Keratinocyte (primary cell): Measurements from ENCODE around the gene CSGALNACT2. TPM values are rescaled to one million over a fixed set of nuclear protein-coding genes. Genes with fewer than 3 reads are reported as not detected.

Source experiments
- DNase-seq: peaks from one replicate; pipeline ENCODE4 v3.0.0-alpha.2; 2011; ENCODE audit warnings: low read depth, missing footprints, low spot score
- FAIRE-seq: peaks from 2 replicates; lab custom pipeline; 2011; peaks lifted over from hg19 to GRCh38; lab: Jason Lieb, UNC
- H2AFZ ChIP-seq: 2 replicates; pipeline ENCODE4 v1.6.0; 2012; ENCODE audit warnings: low read length, control low read depth, inconsistent platforms; ENCODE audit not compliant: control insufficient read depth
- H3K27ac ChIP-seq: 2 replicates; pipeline ENCODE4 v1.5.1; 2011; ENCODE audit warnings: low read length; ENCODE audit not compliant: control insufficient read depth, insufficient read depth
- H3K27me3 ChIP-seq: 3 replicates; pipeline ENCODE4 v1.6.0; 2011; ENCODE audit warnings: low read length; ENCODE audit not compliant: control insufficient read depth, insufficient read depth; ENCODE audit errors: extremely low read depth
- H3K36me3 ChIP-seq, 2 experiments: 2 replicates in 1 of 2; 3 replicates in 1 of 2; pipeline ENCODE4 v1.5.1; 2011; ENCODE audit warnings: low read length in 2 of 2, mild to moderate bottlenecking in 1 of 2; ENCODE audit not compliant: control insufficient read depth in 2 of 2, insufficient read depth in 2 of 2; ENCODE audit errors: extremely low read depth in 1 of 2
- H3K4me1 ChIP-seq: 3 replicates; pipeline ENCODE4 v1.5.1; 2011; ENCODE audit warnings: low read length; ENCODE audit not compliant: control insufficient read depth, insufficient read depth; ENCODE audit errors: extremely low read depth
- H3K4me2 ChIP-seq: 3 replicates; pipeline ENCODE4 v1.6.0; 2011; ENCODE audit warnings: low read depth, low read length; ENCODE audit not compliant: control insufficient read depth, insufficient read depth; ENCODE audit errors: extremely low read depth
- H3K4me3 ChIP-seq, 3 experiments: fragments of 200-600 bp in 1 of 3; sonication (generic) in 1 of 3; 2 replicates in 2 of 3; 3 replicates in 1 of 3; pipeline ENCODE4 v1.5.1; 2011 to 2016; ENCODE audit warnings: low read length in 3 of 3, mild to moderate bottlenecking in 3 of 3, control low read depth in 2 of 3, inconsistent platforms in 1 of 3, low read depth in 1 of 3, mixed read lengths in 1 of 3, mixed run types in 1 of 3, moderate library complexity in 1 of 3; ENCODE audit not compliant: control insufficient read depth in 2 of 3, insufficient read depth in 2 of 3; ENCODE audit errors: extremely low read depth in 1 of 3
- H3K79me2 ChIP-seq: 2 replicates; pipeline ENCODE4 v1.6.0; 2012; ENCODE audit warnings: low read length; ENCODE audit not compliant: control insufficient read depth, insufficient read depth
- H3K9ac ChIP-seq: 3 replicates; pipeline ENCODE4 v1.6.0; 2011; ENCODE audit warnings: low read length; ENCODE audit not compliant: control insufficient read depth, insufficient read depth; ENCODE audit errors: extremely low read depth
- H3K9me1 ChIP-seq: 3 replicates; pipeline ENCODE4 v1.6.0; 2011; ENCODE audit warnings: low read length; ENCODE audit not compliant: control insufficient read depth, insufficient read depth; ENCODE audit errors: extremely low read depth
- H3K9me3 ChIP-seq: 2 replicates; pipeline ENCODE4 v1.5.1; 2012; ENCODE audit warnings: low read depth, low read length; ENCODE audit not compliant: control insufficient read depth
- H4K20me1 ChIP-seq: 3 replicates; pipeline ENCODE4 v1.6.0; 2011; ENCODE audit warnings: low read length; ENCODE audit not compliant: control insufficient read depth, insufficient read depth; ENCODE audit errors: extremely low read depth
- EZH2 ChIP-seq: IDR thresholded peaks from one replicate; pipeline ENCODE4 v1.6.1; 2012; ENCODE audit warnings: inconsistent platforms, mild to moderate bottlenecking, low read length, moderate library complexity
- dilution Hi-C: fragments of 300-500 bp; cut with MboI; formaldehyde crosslinking; loops from one replicate; pipeline ENCODE4 v1.7.0; 2020; ENCODE audit warnings: low sequenced_read_pairs; ENCODE audit not compliant: extremely low pct_ligation_motif_present
- polyA plus RNA-seq, 5 experiments: library from polyadenylated mRNA; depleted of rRNA in 3 of 5; stranded (reverse) in 3 of 5; stranded (forward) in 1 of 5; unstranded in 1 of 5; fragments of >200 nt; gene quantifications; 1 replicate in 1 of 5; 2 replicates in 3 of 5; 3 replicates in 1 of 5; pipeline versions ENCODE4 v1.2.1 to v1.2.3, GENCODE V29; 2011 to 2012; ENCODE audit warnings: missing spikeins in 2 of 5, low read depth in 1 of 5, low replicate concordance in 1 of 5
- TF ChIP-seq, protein P1 (sequence below), 3 experiments: IDR thresholded peaks in 1 of 3; conservative IDR thresholded peaks in 1 of 3; optimal IDR thresholded peaks in 1 of 3; 2 replicates in 2 of 3; 3 replicates in 1 of 3; pipeline versions ENCODE3 to v1.5.1; 2011; ENCODE audit warnings: low read length in 3 of 3, mild to moderate bottlenecking in 3 of 3, moderate library complexity in 2 of 3, control low read depth in 1 of 3, inconsistent platforms in 1 of 3; ENCODE audit not compliant: insufficient read depth in 2 of 3; ENCODE audit errors: extremely low read depth in 1 of 3

The CSGALNACT2 gene
- polyA plus RNA-seq, 1 donor (not counting 4 experiments of a cell fraction or from before 2014, with no cell fraction given): 19.7 TPM

DNA sequence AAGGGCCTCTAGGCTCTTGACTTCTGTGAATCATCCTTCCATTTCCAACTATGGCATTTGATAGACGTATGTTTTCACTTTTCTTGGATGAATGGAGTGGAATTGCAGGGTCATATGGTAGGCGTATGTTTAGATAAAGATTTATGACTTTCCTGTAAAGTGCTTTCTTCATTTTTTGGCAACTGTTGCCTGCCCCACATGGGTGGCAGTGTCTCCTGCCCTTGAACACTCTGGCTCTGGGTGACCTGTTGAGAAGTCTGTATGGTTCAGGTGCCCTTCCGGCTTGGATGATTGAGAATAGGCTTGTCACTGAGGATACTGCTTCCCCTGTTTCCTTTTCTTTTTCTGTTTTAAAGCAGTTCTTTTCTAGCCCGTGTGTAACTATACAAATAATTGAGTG lies 38.3 kb upstream of the CSGALNACT2 start:
- DNase-seq: no peak
- TF ChIP-seq, protein P1, sequence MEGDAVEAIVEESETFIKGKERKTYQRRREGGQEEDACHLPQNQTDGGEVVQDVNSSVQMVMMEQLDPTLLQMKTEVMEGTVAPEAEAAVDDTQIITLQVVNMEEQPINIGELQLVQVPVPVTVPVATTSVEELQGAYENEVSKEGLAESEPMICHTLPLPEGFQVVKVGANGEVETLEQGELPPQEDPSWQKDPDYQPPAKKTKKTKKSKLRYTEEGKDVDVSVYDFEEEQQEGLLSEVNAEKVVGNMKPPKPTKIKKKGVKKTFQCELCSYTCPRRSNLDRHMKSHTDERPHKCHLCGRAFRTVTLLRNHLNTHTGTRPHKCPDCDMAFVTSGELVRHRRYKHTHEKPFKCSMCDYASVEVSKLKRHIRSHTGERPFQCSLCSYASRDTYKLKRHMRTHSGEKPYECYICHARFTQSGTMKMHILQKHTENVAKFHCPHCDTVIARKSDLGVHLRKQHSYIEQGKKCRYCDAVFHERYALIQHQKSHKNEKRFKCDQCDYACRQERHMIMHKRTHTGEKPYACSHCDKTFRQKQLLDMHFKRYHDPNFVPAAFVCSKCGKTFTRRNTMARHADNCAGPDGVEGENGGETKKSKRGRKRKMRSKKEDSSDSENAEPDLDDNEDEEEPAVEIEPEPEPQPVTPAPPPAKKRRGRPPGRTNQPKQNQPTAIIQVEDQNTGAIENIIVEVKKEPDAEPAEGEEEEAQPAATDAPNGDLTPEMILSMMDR (optimal IDR thresholded peaks at IDR 0.05 in 1 of 3, IDR thresholded peaks at IDR 0.05 in 1 of 3, conservative IDR thresholded peaks at IDR 0.05 in 1 of 3; ENCODE audit: extremely low read depth in 1 of 3, insufficient read depth in 2 of 3, low read length in 3 of 3): no peak
- TF ChIP-seq EZH2: no peak
- FAIRE-seq: no peak
- Histone ChIP-seq H3K4me1 (no peaks in the 10 kb centered on the region), H3K4me3 (no peak overlapping the region), H3K9me1 (no peaks in the 10 kb centered on the region), H3K79me2 (no peaks in the 10 kb centered on the region), H2AFZ (no peak overlapping the region), H4K20me1 (no peaks in the 10 kb centered on the region), H3K9me3 (no peaks in the 10 kb centered on the region), H3K4me2 (no peak overlapping the region), H3K36me3 (no peaks in the 10 kb centered on the region), H3K27me3 (peaks cover 12% of the 10 kb centered on the region), H3K9ac (no peak overlapping the region), H3K27ac (no peak overlapping the region)
- dilution Hi-C loops: no loop called here

DNA sequence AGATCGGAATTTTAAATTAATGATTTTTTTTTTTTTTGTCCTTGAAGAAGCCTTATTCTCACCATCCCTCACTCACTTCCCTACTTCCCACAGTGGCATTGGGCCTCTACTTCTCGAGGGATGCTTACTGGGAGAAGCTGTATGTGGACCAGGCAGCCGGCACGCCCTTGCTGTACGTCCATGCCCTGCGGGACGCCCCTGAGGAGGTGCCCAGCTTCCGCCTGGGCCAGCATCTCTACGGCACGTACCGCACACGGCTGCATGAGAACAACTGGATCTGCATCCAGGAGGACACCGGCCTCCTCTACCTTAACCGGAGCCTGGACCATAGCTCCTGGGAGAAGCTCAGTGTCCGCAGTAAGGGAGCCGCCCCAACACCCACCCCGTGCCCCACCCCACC lies 37.9 kb upstream of the CSGALNACT2 start:
- Histone ChIP-seq H3K36me3 (no peaks in the 10 kb centered on the region), H3K27ac (no peak overlapping the region), H3K4me3 (no peak overlapping the region), H3K79me2 (no peaks in the 10 kb centered on the region), H4K20me1 (no peaks in the 10 kb centered on the region), H3K4me2 (no peak overlapping the region), H3K9ac (no peak overlapping the region), H3K27me3 (peaks cover 13% of the 10 kb centered on the region), H3K9me3 (no peaks in the 10 kb centered on the region), H3K9me1 (no peaks in the 10 kb centered on the region), H3K4me1 (peaks cover 3% of the 10 kb centered on the region), H2AFZ (no peak overlapping the region)
- no peak for FAIRE-seq
- dilution Hi-C loops: no loop called here
- no peak for DNase-seq
- TF ChIP-seq EZH2: no peak
- TF ChIP-seq, protein P1 (optimal IDR thresholded peaks at IDR 0.05 in 1 of 3, IDR thresholded peaks at IDR 0.05 in 1 of 3, conservative IDR thresholded peaks at IDR 0.05 in 1 of 3; ENCODE audit: extremely low read depth in 1 of 3, insufficient read depth in 2 of 3, low read length in 3 of 3): no peak
